Liver (tissue), 3 donors: ENCODE measurements around the gene CEL.

Experiments
- CTCF ChIP-seq: fragments of 150-350 bp; IDR thresholded peaks from 2 replicates; pipeline ENCODE4 v1.5.1; 2017; ENCODE audit warnings: improper control_type of control experiment, low read depth, low read length; ENCODE audit not compliant: missing input control
- GABPA ChIP-seq, 2 donors: IDR thresholded peaks in 1 of 2; conservative IDR thresholded peaks in 1 of 2; 2 replicates each; pipeline ENCODE4 v1.6.1; 2016; ENCODE audit warnings: antibody characterized with exemption in 2 of 2, mild to moderate bottlenecking in 1 of 2, moderate library complexity in 1 of 2
- RAD21 ChIP-seq, 2 donors: IDR thresholded peaks; 2 replicates each; pipeline ENCODE4 v1.6.1; 2016; ENCODE audit warnings: antibody characterized with exemption in 2 of 2, mild to moderate bottlenecking in 2 of 2
- TF ChIP-seq, protein P1 (sequence below): IDR thresholded peaks from 2 replicates; pipeline ENCODE4 v1.6.1; 2016; ENCODE audit warnings: antibody characterized with exemption, mild to moderate bottlenecking
- donor health status: healthy.
- donor health status: healthy.

DNA sequence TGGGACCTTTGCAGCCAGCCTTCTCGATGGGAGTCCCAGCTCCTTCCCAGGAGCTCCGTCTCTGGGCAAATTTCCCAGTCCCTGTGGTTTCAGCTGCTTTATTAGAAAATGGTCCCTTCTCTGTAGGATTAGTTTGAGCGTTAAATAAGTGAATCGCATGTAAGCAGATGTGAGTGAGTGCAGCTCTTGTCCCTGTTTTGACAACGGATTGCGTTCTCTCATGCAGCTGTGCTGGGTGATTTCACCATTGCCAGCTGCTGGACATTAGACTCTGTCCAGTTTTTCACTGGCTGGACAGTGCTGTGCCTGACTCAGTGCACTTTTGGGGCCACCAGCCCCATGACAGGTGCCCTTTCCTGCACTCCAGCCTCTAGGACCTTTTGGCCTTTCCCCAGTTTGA lies 11.6 kb upstream of the CEL start:
- TF ChIP-seq CTCF (no peak), RAD21 (IDR thresholded peaks at IDR 0.05) (no peak), GABPA (IDR thresholded peaks at IDR 0.05 in 1 of 2, conservative IDR thresholded peaks at IDR 0.05 in 1 of 2) (no peak)
- TF ChIP-seq, protein P1, sequence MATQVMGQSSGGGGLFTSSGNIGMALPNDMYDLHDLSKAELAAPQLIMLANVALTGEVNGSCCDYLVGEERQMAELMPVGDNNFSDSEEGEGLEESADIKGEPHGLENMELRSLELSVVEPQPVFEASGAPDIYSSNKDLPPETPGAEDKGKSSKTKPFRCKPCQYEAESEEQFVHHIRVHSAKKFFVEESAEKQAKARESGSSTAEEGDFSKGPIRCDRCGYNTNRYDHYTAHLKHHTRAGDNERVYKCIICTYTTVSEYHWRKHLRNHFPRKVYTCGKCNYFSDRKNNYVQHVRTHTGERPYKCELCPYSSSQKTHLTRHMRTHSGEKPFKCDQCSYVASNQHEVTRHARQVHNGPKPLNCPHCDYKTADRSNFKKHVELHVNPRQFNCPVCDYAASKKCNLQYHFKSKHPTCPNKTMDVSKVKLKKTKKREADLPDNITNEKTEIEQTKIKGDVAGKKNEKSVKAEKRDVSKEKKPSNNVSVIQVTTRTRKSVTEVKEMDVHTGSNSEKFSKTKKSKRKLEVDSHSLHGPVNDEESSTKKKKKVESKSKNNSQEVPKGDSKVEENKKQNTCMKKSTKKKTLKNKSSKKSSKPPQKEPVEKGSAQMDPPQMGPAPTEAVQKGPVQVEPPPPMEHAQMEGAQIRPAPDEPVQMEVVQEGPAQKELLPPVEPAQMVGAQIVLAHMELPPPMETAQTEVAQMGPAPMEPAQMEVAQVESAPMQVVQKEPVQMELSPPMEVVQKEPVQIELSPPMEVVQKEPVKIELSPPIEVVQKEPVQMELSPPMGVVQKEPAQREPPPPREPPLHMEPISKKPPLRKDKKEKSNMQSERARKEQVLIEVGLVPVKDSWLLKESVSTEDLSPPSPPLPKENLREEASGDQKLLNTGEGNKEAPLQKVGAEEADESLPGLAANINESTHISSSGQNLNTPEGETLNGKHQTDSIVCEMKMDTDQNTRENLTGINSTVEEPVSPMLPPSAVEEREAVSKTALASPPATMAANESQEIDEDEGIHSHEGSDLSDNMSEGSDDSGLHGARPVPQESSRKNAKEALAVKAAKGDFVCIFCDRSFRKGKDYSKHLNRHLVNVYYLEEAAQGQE = no peak
